ENCODE data around the gene CBY1. TPM values are rescaled to one million over a fixed set of nuclear protein-coding genes. Genes with fewer than 3 reads are reported as not detected.
"Not testable (repeated sequence)": the region's sequence is repeated elsewhere in the genome, so short reads cannot be mapped to it uniquely, and the experiment has no call there.

CBY1 gene
- total RNA-seq, 1 donor from 2014 or later: 39.4 TPM

- DNase-seq (ENCODE audit: low read depth, low spot score): no peak
- TF ChIP-seq CTCF (conservative IDR thresholded peaks at IDR 0.05): no peak
- Mint-ChIP-seq H3K4me3 (no peak overlapping the region), H3K36me3 (ENCODE audit: low read depth) (peaks cover 3% of the 10 kb centered on the region), H3K27ac (ENCODE audit: unreplicated experiment) (no peak overlapping the region), H3K4me1 (no peaks in the 10 kb centered on the region), H3K9me3 (no peaks in the 10 kb centered on the region), H3K27me3 (ENCODE audit: low read depth) (no peaks in the 10 kb centered on the region)
These were observed 17.7 kb upstream of the CBY1 start for GRCh38 chr22:38638728-38639127.

DNA sequence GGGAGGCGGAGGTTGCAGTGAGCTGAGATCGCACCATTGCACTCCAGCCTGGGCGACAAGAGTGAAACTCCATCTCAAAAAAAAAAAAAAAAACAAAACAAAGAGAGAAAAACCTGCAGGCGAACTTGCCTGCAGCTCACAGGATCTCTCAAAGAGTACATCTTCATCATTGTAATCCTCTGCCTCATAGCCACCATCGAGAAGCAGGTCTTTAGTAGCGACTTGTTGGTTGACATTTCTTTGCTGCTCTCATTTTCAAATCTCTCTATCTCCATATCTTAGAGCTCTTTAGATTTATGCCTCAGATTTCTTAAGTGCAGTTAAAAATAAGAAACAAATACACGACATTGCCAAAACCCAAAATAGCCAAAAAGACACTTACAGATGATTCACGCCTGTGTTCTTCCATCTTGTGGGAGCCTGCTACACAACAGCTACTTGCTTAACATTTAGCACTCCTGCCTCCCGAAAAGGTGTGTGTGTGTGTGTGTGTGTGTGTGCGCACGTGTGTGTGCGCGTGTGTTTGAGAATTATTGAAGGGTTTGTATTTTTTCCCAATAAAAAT is 14.9 kb upstream of the CBY1 start:
- H3K4me1 Mint-ChIP-seq: no peaks in the 10 kb centered on the region
- H3K27ac Mint-ChIP-seq (ENCODE audit: unreplicated experiment): no peak overlapping the region
- no peak for DNase-seq (ENCODE audit: low read depth, low spot score)
- H3K4me3 Mint-ChIP-seq: no peak overlapping the region
- peaks cover 3% of the 10 kb centered on the region for H3K36me3 Mint-ChIP-seq (ENCODE audit: low read depth)
- H3K9me3 Mint-ChIP-seq: no peaks in the 10 kb centered on the region
- TF ChIP-seq CTCF (conservative IDR thresholded peaks at IDR 0.05): no peak
- no peaks in the 10 kb centered on the region for H3K27me3 Mint-ChIP-seq (ENCODE audit: low read depth)

- DNase-seq (ENCODE audit: low read depth, low spot score); H3K4me1 Mint-ChIP-seq; H3K36me3 Mint-ChIP-seq (ENCODE audit: low read depth); H3K27ac Mint-ChIP-seq (ENCODE audit: unreplicated experiment); H3K27me3 Mint-ChIP-seq (ENCODE audit: low read depth); H3K4me3 Mint-ChIP-seq; H3K9me3 Mint-ChIP-seq: not testable (repeated sequence)
These were observed 12.2 kb upstream of the CBY1 start for GRCh38 chr22:38644245-38644644.

DNA sequence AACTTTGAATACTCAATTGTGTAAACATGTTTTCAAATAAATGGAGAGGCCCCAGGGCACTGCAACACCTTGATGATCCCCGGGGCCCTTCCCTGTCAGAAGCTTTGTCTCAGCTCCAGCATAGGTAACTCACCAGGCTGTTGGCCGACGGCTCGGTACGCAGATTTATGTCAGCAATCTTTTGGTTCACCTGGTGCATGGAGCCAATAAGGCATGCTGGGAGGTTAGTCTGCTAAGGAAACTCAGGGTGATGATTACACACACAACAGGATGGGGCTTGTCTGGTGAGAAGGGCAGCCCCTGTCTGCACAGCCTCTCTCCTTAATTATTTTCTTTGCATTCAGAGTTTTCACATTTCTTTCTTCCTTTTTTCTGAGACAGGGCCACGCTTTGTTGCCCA is 11.0 kb upstream of the CBY1 start:
- Mint-ChIP-seq H3K36me3 (ENCODE audit: low read depth) (peaks cover 5% of the 10 kb centered on the region), H3K4me1 (no peaks in the 10 kb centered on the region), H3K9me3 (no peaks in the 10 kb centered on the region), H3K27me3 (ENCODE audit: low read depth) (no peaks in the 10 kb centered on the region), H3K27ac (ENCODE audit: unreplicated experiment) (no peak overlapping the region), H3K4me3 (no peak overlapping the region)
- no peak for DNase-seq (ENCODE audit: low read depth, low spot score)
- TF ChIP-seq CTCF (conservative IDR thresholded peaks at IDR 0.05): no peak

GRCh38 chr22:38649841-38650522 is 6.5 kb upstream of the CBY1 start:
- no peak for TF ChIP-seq CTCF (conservative IDR thresholded peaks at IDR 0.05)
- DNase-seq (ENCODE audit: low read depth, low spot score): no peak
- H3K9me3 Mint-ChIP-seq: no peaks in the 10 kb centered on the region
- no peak overlapping the region for H3K4me3 Mint-ChIP-seq
- no peak overlapping the region for H3K27ac Mint-ChIP-seq (ENCODE audit: unreplicated experiment)
- no peaks in the 10 kb centered on the region for H3K27me3 Mint-ChIP-seq (ENCODE audit: low read depth)
- peaks cover 5% of the 10 kb centered on the region for H3K36me3 Mint-ChIP-seq (ENCODE audit: low read depth)
- no peaks in the 10 kb centered on the region for H3K4me1 Mint-ChIP-seq

GRCh38 chr22:38652859-38653258 is 3.6 kb upstream of the CBY1 start:
- Mint-ChIP-seq H3K27ac (ENCODE audit: unreplicated experiment) (no peak overlapping the region), H3K36me3 (ENCODE audit: low read depth) (peaks cover 5% of the 10 kb centered on the region), H3K9me3 (no peaks in the 10 kb centered on the region), H3K4me1 (peaks cover 18% of the 10 kb centered on the region), H3K27me3 (ENCODE audit: low read depth) (no peaks in the 10 kb centered on the region), H3K4me3 (peak overlapping the region; percentile 54)
- no peak for TF ChIP-seq CTCF (conservative IDR thresholded peaks at IDR 0.05)
- no peak for DNase-seq (ENCODE audit: low read depth, low spot score)

All from neural crest cell (in vitro differentiated cells).